GM21619 (cell line): ENCODE data around the gene KCNA4.
"Not testable (repeated sequence)": the region's sequence is repeated elsewhere in the genome, so short reads cannot be mapped to it uniquely, and the experiment has no call there.

Source experiments
- ATAC-seq: cut with Tn5 transposase; IDR thresholded peaks from one replicate; pipeline ENCODE4 v1.9.1; 2021; ENCODE audit not compliant: unreplicated experiment

Gene KCNA4

GRCh38 chr11:30016588-30017363 is at the start of gene KCNA4:
Gene KCNA4, minus strand, starts transcription at chr11:30017030. Its CDS starts 4,352 bp downstream, at chr11:30012678.
- no peak for ATAC-seq

GRCh38 chr11:30062103-30062502 is 45.3 kb upstream of the KCNA4 start:
- ATAC-seq, result no peak

- no peak for ATAC-seq
Measured at GRCh38 chr11:30059172-30059815, 42.5 kb upstream of the KCNA4 start.

GRCh38 chr11:30049214-30049613 is 32.4 kb upstream of the KCNA4 start:
- ATAC-seq, result no peak

- no peak for ATAC-seq
Measured at GRCh38 chr11:30046578-30046945, 29.7 kb upstream of the KCNA4 start.

GRCh38 chr11:30045921-30046577 is 29.2 kb upstream of the KCNA4 start:
- ATAC-seq, result no peak

- ATAC-seq, result no peak
Measured at GRCh38 chr11:30045144-30045543, 28.3 kb upstream of the KCNA4 start.

- ATAC-seq, result no peak
Measured at GRCh38 chr11:30041171-30041570, 24.3 kb upstream of the KCNA4 start.

GRCh38 chr11:30034746-30035145 is 17.9 kb upstream of the KCNA4 start:
- not testable (repeated sequence) for ATAC-seq

- ATAC-seq, result not testable (repeated sequence)
Measured at GRCh38 chr11:30034166-30034565, 17.3 kb upstream of the KCNA4 start.

GRCh38 chr11:30025396-30026139 is 8.7 kb upstream of the KCNA4 start:
- ATAC-seq, result no peak

GRCh38 chr11:30023074-30023473 is 6.2 kb upstream of the KCNA4 start:
- no peak for ATAC-seq

GRCh38 chr11:30019481-30019880 is 2.7 kb upstream of the KCNA4 start:
- no peak for ATAC-seq

- no peak for ATAC-seq
Measured at GRCh38 chr11:30018495-30018894, 1.7 kb upstream of the KCNA4 start.

- ATAC-seq, result no peak
Measured at GRCh38 chr11:30017445-30017895, 640 bp upstream of the KCNA4 start.

GRCh38 chr11:30015725-30016412 is 961 bp downstream of the KCNA4 start:
- ATAC-seq, result no peak

GRCh38 chr11:30012346-30012745 is 4.5 kb downstream of the KCNA4 start:
- no peak for ATAC-seq

- ATAC-seq, result no peak
Measured at GRCh38 chr11:30009060-30009459, 7.8 kb downstream of the KCNA4 start.

- no peak for ATAC-seq
Measured at GRCh38 chr11:30006876-30007275, 10.0 kb downstream of the KCNA4 start.

GRCh38 chr11:30002157-30002785 is 14.6 kb downstream of the KCNA4 start:
- ATAC-seq, result no peak
